ENCODE results near the gene LACC1. TPM values are rescaled to one million over a fixed set of nuclear protein-coding genes. Genes with fewer than 3 reads are reported as not detected.

The LACC1 gene
- total and polyA plus RNA-seq, 2 of the 13 experiments (the other 11 are each of a cell fraction or from before 2014, with no cell fraction given) = 0.92 to 1.7 TPM

DNA sequence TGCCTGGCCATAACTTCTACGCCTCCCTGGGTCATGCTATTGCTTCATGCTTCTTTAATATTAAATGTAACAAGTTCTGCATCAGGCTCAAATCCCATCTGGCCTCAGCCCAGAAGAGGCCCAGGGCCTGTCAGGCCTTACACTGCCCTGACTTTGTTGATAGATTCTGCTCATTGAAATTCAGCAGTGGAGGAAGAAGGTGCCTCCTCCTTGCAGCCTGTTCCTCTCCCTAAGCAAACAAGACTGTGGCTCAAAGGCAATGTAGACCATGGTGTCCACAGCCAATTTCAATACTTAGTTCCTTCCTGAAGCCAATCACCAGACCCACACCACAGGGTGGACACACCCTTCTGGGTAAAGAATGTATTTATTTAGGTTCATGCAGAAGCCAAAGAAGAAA, 59.4 kb downstream of the LACC1 start:
- H4K20me1 ChIP-seq (ENCODE audit: insufficient read depth, low read length) = no peaks in the 10 kb centered on the region
- no peaks in the 10 kb centered on the region for H3K27me3 ChIP-seq (ENCODE audit: control insufficient read depth in 1 of 2, insufficient read depth in 2 of 2, low read length in 2 of 2)
- no peak for ATAC-seq
- DNase-seq (ENCODE audit: low spot score) = no peak
- H3K9ac ChIP-seq (ENCODE audit: insufficient read depth, low read depth, low read length) = no peak overlapping the region
- no peak overlapping the region for H3K27ac ChIP-seq (ENCODE audit: extremely low read length, insufficient read depth, low read length)
- H3K4me3 ChIP-seq (replicated peaks in 1 of 3; ENCODE audit: insufficient read depth in 1 of 3, low read depth in 2 of 3, low read length in 3 of 3) = no peak overlapping the region
- no TSS peak for BruUV-seq (replicated peaks)
- no peaks in the 10 kb centered on the region for H3K9me3 ChIP-seq (ENCODE audit: low read length)
- CTCF ChIA-PET (ENCODE audit: low intra/inter-chr PET ratio, low total read pairs) = no interaction called here
- H3K36me3 ChIP-seq (replicated peaks in 1 of 2; ENCODE audit: control insufficient read depth in 1 of 2, insufficient read depth in 2 of 2, low read length in 2 of 2) = no peaks in the 10 kb centered on the region
- no peak overlapping the region for H3K4me2 ChIP-seq (ENCODE audit: low read depth, low read length)
- no peaks in the 10 kb centered on the region for H3K79me2 ChIP-seq (ENCODE audit: insufficient read depth, low read length)
- in situ Hi-C loops (cut with HindIII; ENCODE audit: extremely low pct_ligation_motif_present, low pct_unique_long_range_greater_than_20kb) = no loop called here
- 61% methylated on average over 1 of the region's 1 CpG for WGBS (ENCODE audit: low lambda C conversion rate)
- intact Hi-C loops (cut with micrococcal nuclease; ENCODE audit: unreplicated experiment) = no loop called here
- TF ChIP-seq ZFP36 (IDR thresholded peaks at IDR 0.05; ENCODE audit: borderline replicate concordance, low read depth, low read length, partially characterized antibody) (no peak), ZNF234 (CRISPR knock-in tag; conservative IDR thresholded peaks at IDR 0.05) (no peak), ZNF7 (CRISPR knock-in tag; IDR thresholded peaks at IDR 0.05) (no peak), ZNF619 (CRISPR knock-in tag; IDR thresholded peaks at IDR 0.05) (no peak), ZNF562 (CRISPR knock-in tag; IDR thresholded peaks at IDR 0.05; ENCODE audit: borderline replicate concordance) (no peak), THAP9 (CRISPR knock-in tag; IDR thresholded peaks at IDR 0.05; ENCODE audit: borderline replicate concordance) (no peak), JUND (CRISPR knock-in tag; IDR thresholded peaks at IDR 0.05) (no peak), ZNF614 (CRISPR knock-in tag; IDR thresholded peaks at IDR 0.05; ENCODE audit: borderline replicate concordance) (no peak), SNAPC4 (CRISPR knock-in tag; IDR thresholded peaks at IDR 0.05) (no peak), ZNF530 (CRISPR knock-in tag; IDR thresholded peaks at IDR 0.05; ENCODE audit: low read depth) (no peak)
- POLR2A ChIA-PET = no interaction called here
- H3K4me1 ChIP-seq (ENCODE audit: insufficient read depth, low read length) = no peaks in the 10 kb centered on the region
- FAIRE-seq = no peak
- H2AFZ ChIP-seq (ENCODE audit: low read length) = no peak overlapping the region

All from HepG2 (cell line).